CD14-positive monocyte (primary cell): ENCODE results near the gene GPR4. TPM values are rescaled to one million over a fixed set of nuclear protein-coding genes. Genes with fewer than 3 reads are reported as not detected.

Experiments used
- DNase-seq, 3 donors: peaks; one replicate each; pipeline ENCODE4 v3.0.0-alpha.2; 2011 to 2022
- H2AFZ ChIP-seq: 2 replicates; pipeline ENCODE4 v1.6.0; 2012; ENCODE audit warnings: mild to moderate bottlenecking, low read depth, low read length, inconsistent platforms; ENCODE audit not compliant: insufficient read depth, poor library complexity, severe bottlenecking
- H3K27ac ChIP-seq, 2 donors: 1 replicate in 1 of 2; 2 replicates in 1 of 2; pipeline ENCODE4 v1.5.1; 2012 to 2013; ENCODE audit warnings: low read length in 2 of 2, control low read depth in 1 of 2, inconsistent platforms in 1 of 2, low read depth in 1 of 2, mild to moderate bottlenecking in 1 of 2
- H3K27me3 ChIP-seq, 2 donors: one replicate each; pipeline versions ENCODE4 v1.6.0 to v1.6.1; 2011 to 2013; ENCODE audit warnings: low read length in 2 of 2; ENCODE audit not compliant: control insufficient read depth in 2 of 2, insufficient read depth in 2 of 2
- H3K36me3 ChIP-seq, 2 donors: replicated peaks in 1 of 2; 1 replicate in 1 of 2; 2 replicates in 1 of 2; pipeline versions ENCODE4 v1.5.1 to v1.6.1; 2012 to 2013; ENCODE audit warnings: low read length in 2 of 2, control low read depth in 1 of 2, inconsistent platforms in 1 of 2, mild to moderate bottlenecking in 1 of 2; ENCODE audit not compliant: insufficient read depth in 2 of 2, control insufficient read depth in 1 of 2
- H3K4me1 ChIP-seq, 2 donors: 1 replicate in 1 of 2; 2 replicates in 1 of 2; pipeline versions ENCODE4 v1.5.1 to v1.6.1; 2012 to 2013; ENCODE audit warnings: low read length in 2 of 2, control low read depth in 1 of 2, inconsistent platforms in 1 of 2, mild to moderate bottlenecking in 1 of 2, moderate library complexity in 1 of 2; ENCODE audit not compliant: insufficient read depth in 2 of 2, control insufficient read depth in 1 of 2
- H3K4me2 ChIP-seq: replicated peaks from 2 replicates; pipeline ENCODE3; 2012; ENCODE audit warnings: low read length, moderate library complexity, mild to moderate bottlenecking; ENCODE audit not compliant: poor library complexity, severe bottlenecking; ENCODE audit errors: extremely low read depth
- H3K4me3 ChIP-seq, 3 experiments: fragments of 200-600 bp in 1 of 3; sonication (generic) in 1 of 3; replicated peaks in 1 of 3; 1 replicate in 2 of 3; 2 replicates in 1 of 3; pipeline ENCODE4 v1.5.1; 2011 to 2013; ENCODE audit warnings: low read length in 3 of 3, mild to moderate bottlenecking in 3 of 3, control low read depth in 2 of 3, low read depth in 2 of 3, inconsistent platforms in 1 of 3, moderate library complexity in 1 of 3
- H3K79me2 ChIP-seq: 2 replicates; pipeline ENCODE4 v1.6.0; 2012; ENCODE audit warnings: mild to moderate bottlenecking, control low read depth, inconsistent platforms, low read length, moderate library complexity; ENCODE audit not compliant: insufficient read depth
- H3K9ac ChIP-seq: 2 replicates; pipeline ENCODE4 v1.6.0; 2017; ENCODE audit warnings: low read length, mild to moderate bottlenecking; ENCODE audit not compliant: insufficient read depth, poor library complexity, severe bottlenecking
- H3K9me3 ChIP-seq, 2 donors: replicated peaks in 1 of 2; 1 replicate in 1 of 2; 2 replicates in 1 of 2; pipeline versions ENCODE4 v1.5.1 to v1.6.1; 2012 to 2013; ENCODE audit warnings: low read length in 2 of 2, control low read depth in 1 of 2; ENCODE audit not compliant: control insufficient read depth in 1 of 2, insufficient read depth in 1 of 2
- H4K20me1 ChIP-seq: 2 replicates; pipeline ENCODE4 v1.6.0; 2012; ENCODE audit warnings: mild to moderate bottlenecking, low read length, control low read depth, moderate library complexity; ENCODE audit not compliant: insufficient read depth
- H3K27ac Mint-ChIP-seq, 7 donors: one replicate each; pipeline ENCODE4 v1.8.0; 2020; ENCODE audit warnings: mild to moderate bottlenecking in 7 of 7, mixed read lengths in 7 of 7, moderate library complexity in 6 of 7, inconsistent platforms in 2 of 7
- H3K27me3 Mint-ChIP-seq, 3 donors: one replicate each; pipeline ENCODE4 v1.8.0; 2021 to 2022; ENCODE audit warnings: low read depth in 3 of 3, mild to moderate bottlenecking in 3 of 3, mixed read lengths in 3 of 3, moderate library complexity in 3 of 3, inconsistent platforms in 1 of 3
- H3K36me3 Mint-ChIP-seq, 2 donors: one replicate each; pipeline ENCODE4 v1.8.0; 2020; ENCODE audit warnings: mixed read lengths in 2 of 2, inconsistent platforms in 1 of 2, mild to moderate bottlenecking in 1 of 2
- H3K4me1 Mint-ChIP-seq: one replicate; pipeline ENCODE4 v1.8.0; 2020; ENCODE audit warnings: mild to moderate bottlenecking, mixed read lengths
- H3K4me3 Mint-ChIP-seq, 2 donors: one replicate each; pipeline ENCODE4 v1.8.0; 2020; ENCODE audit warnings: mild to moderate bottlenecking in 2 of 2, mixed read lengths in 2 of 2, moderate library complexity in 1 of 2
- H3K9me3 Mint-ChIP-seq, 7 donors: one replicate each; pipeline ENCODE4 v1.8.0; 2020 to 2022; ENCODE audit warnings: mixed read lengths in 7 of 7, mild to moderate bottlenecking in 6 of 7, moderate library complexity in 6 of 7, inconsistent platforms in 2 of 7
- WGBS: methylation state at CpG from one replicate; pipeline ENCODE4 v1.1.5; 2013; ENCODE audit warnings: missing lambda C conversion rate; ENCODE audit not compliant: insufficient coverage; 5-methylcytosine and 5-hydroxymethylcytosine counted together
- intact Hi-C, 2 donors: fragments of 100-400 bp; cut with micrococcal nuclease; formaldehyde crosslinking; loops; one replicate each; pipeline versions ENCODE4 v1.15.0 to v1.15.1; 2023
- polyA plus RNA-seq, 3 donors: library from polyadenylated mRNA; depleted of rRNA in 1 of 3; unstranded in 2 of 3; stranded (reverse) in 1 of 3; fragments of 300-500 nt in 2 of 3; fragments of >200 nt in 1 of 3; fragmentation: Illumina TruSeq in 2 of 3; gene quantifications; 1 replicate in 2 of 3; 2 replicates in 1 of 3; pipeline ENCODE4 v1.2.3, GENCODE V29; 2012 to 2021
- TF ChIP-seq, protein P1 (sequence below): fragments of 200-600 bp; IDR thresholded peaks from one replicate; pipeline ENCODE4 v1.8.0; 2022; ENCODE audit warnings: antibody characterized with exemption, mild to moderate bottlenecking

The GPR4 gene
- polyA plus RNA-seq, 3 donors = not detected

DNA sequence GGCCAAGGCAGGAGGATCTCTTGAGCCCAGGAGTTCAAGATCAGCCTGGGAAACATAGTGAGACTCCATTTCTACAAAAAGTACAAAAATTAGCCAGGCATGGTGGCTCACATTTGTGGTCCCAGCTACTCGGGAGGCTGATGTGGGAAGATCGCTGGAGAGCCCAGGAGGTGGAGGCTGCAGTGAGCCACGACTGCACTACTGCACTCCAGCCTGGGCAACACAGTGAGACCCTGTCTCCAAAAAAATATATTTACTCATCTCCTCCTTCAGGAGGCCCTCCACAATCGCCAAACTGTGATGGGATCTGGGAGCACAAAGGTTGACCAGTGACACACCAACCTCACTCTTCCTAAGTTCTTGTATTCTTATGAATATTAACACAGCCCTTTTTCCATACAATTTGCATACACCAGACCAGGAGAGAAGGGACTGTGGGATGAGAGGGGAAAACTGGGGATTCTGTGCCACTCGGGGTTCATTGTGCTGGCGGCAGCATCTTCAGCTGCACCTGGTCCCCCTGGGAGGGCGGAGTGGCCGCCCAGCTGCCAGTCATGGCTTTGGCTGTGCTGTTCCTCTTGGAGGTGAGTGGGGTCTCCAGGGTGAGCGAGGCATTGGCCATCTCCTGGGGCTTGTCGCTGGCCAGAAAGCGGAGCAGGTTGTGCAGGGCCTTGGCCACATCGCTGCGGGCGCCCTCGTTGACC, 11.6 kb downstream of the GPR4 start:
- no peak overlapping the region for H3K4me3 ChIP-seq
- TF ChIP-seq, protein P1, sequence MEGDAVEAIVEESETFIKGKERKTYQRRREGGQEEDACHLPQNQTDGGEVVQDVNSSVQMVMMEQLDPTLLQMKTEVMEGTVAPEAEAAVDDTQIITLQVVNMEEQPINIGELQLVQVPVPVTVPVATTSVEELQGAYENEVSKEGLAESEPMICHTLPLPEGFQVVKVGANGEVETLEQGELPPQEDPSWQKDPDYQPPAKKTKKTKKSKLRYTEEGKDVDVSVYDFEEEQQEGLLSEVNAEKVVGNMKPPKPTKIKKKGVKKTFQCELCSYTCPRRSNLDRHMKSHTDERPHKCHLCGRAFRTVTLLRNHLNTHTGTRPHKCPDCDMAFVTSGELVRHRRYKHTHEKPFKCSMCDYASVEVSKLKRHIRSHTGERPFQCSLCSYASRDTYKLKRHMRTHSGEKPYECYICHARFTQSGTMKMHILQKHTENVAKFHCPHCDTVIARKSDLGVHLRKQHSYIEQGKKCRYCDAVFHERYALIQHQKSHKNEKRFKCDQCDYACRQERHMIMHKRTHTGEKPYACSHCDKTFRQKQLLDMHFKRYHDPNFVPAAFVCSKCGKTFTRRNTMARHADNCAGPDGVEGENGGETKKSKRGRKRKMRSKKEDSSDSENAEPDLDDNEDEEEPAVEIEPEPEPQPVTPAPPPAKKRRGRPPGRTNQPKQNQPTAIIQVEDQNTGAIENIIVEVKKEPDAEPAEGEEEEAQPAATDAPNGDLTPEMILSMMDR = no peak
- H3K27ac Mint-ChIP-seq = no peak overlapping the region
- peaks cover 0 to 2% (median 0%) of the 10 kb centered on the region in 7 donors for H3K9me3 Mint-ChIP-seq
- H3K4me1 ChIP-seq = peaks cover 5 to 10% of the 10 kb centered on the region in 2 donors
- WGBS = 67% methylated on average over 11 of the region's 15 CpGs
- peak overlapping the region in 1 of 2 donors; percentile 62 for H3K4me3 Mint-ChIP-seq
- no peaks in the 10 kb centered on the region for H4K20me1 ChIP-seq
- DNase-seq = no peak
- no peaks in the 10 kb centered on the region for H3K9me3 ChIP-seq
- intact Hi-C loops = no loop called here
- no peak overlapping the region for H3K4me2 ChIP-seq
- H3K79me2 ChIP-seq = no peaks in the 10 kb centered on the region
- no peak overlapping the region for H2AFZ ChIP-seq
- H3K36me3 Mint-ChIP-seq = no peaks in the 10 kb centered on the region
- H3K9ac ChIP-seq = no peak overlapping the region
- no peaks in the 10 kb centered on the region for H3K36me3 ChIP-seq
- peaks cover 24 to 37% (median 36%) of the 10 kb centered on the region in 3 donors for H3K27me3 Mint-ChIP-seq
- peaks cover 13% of the 10 kb centered on the region for H3K4me1 Mint-ChIP-seq
- H3K27me3 ChIP-seq = peaks cover 0 to 17% of the 10 kb centered on the region in 2 donors
- H3K27ac ChIP-seq = no peak overlapping the region

DNA sequence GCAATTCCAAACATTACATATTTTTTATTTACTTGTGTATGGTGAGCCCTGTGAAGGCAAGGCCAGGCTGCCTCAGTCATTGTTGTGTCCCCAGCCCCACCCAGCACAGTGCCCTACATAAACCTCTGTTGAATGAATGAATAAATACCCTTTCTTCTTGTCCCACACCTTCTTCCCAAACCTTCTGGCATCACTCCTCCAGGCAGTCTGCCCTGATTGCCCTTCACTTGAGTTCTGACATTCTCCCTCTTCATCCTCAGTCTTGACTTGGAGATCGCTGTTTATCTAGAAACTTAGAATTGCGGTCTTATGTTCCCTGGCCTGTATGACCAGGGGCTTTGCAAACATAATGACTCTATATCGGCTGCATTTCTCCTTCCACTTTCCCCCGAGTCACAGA, 12.2 kb downstream of the GPR4 start:
- Histone ChIP-seq H3K4me2 (no peak overlapping the region), H3K9me3 (no peaks in the 10 kb centered on the region), H2AFZ (no peak overlapping the region), H3K9ac (no peak overlapping the region), H3K4me1 (peaks cover 11 to 15% of the 10 kb centered on the region in 2 donors), H3K27ac (no peak overlapping the region), H3K79me2 (no peaks in the 10 kb centered on the region), H4K20me1 (no peaks in the 10 kb centered on the region), H3K27me3 (peaks cover 0 to 17% of the 10 kb centered on the region in 2 donors), H3K36me3 (no peaks in the 10 kb centered on the region), H3K4me3 (no peak overlapping the region)
- peak overlapping the region in 1 of 2 donors; percentile 24 for H3K4me3 Mint-ChIP-seq
- peak overlapping the region in 3 of 7 donors; percentile 4 to 52 (median 47) for H3K27ac Mint-ChIP-seq
- peaks cover 19 to 35% (median 34%) of the 10 kb centered on the region in 3 donors for H3K27me3 Mint-ChIP-seq
- TF ChIP-seq, protein P1 = no peak
- 89% methylated on average over 4 of the region's 4 CpGs for WGBS
- H3K36me3 Mint-ChIP-seq = no peaks in the 10 kb centered on the region
- no peak for DNase-seq
- intact Hi-C loops = loop anchor here (10.0 kb wide), 2 partner anchors 55 to 65 kb away; no protein-coding TSS in a partner anchor
- peaks cover 19% of the 10 kb centered on the region for H3K4me1 Mint-ChIP-seq
- peaks cover 0 to 2% (median 0%) of the 10 kb centered on the region in 7 donors for H3K9me3 Mint-ChIP-seq
